Fibroblast of the conjunctiva (primary cell): ENCODE data around the gene KRTAP10-11.
"Not testable (repeated sequence)": the region's sequence is repeated elsewhere in the genome, so short reads cannot be mapped to it uniquely, and the experiment has no call there.

Experiments
- DNase-seq: peaks from one replicate; pipeline ENCODE4 v3.0.0-alpha.2; 2010; ENCODE audit warnings: low read depth

Gene KRTAP10-11

GRCh38 chr21:44638506-44639330, 7.5 kb upstream of the KRTAP10-11 start:
- DNase-seq = not testable (repeated sequence)

DNA sequence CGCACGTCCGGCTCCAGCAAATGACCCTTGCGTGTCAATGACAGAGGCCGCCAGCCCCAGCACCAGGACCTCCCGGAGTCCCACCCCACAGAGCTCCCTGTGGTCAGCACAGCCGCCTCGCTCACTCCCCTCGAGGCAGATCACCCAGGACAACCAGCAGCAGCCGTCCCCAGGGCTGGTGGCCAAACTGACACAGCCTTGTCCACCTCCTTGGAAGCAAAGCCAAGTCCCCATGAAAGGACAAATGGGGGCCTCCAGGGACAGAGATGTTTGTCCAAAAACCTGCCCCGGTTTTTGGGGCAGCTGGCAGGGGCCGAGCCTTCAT, 6.9 kb upstream of the KRTAP10-11 start:
- DNase-seq = no peak

GRCh38 chr21:44640761-44641160, 5.5 kb upstream of the KRTAP10-11 start:
- no peak for DNase-seq

DNA sequence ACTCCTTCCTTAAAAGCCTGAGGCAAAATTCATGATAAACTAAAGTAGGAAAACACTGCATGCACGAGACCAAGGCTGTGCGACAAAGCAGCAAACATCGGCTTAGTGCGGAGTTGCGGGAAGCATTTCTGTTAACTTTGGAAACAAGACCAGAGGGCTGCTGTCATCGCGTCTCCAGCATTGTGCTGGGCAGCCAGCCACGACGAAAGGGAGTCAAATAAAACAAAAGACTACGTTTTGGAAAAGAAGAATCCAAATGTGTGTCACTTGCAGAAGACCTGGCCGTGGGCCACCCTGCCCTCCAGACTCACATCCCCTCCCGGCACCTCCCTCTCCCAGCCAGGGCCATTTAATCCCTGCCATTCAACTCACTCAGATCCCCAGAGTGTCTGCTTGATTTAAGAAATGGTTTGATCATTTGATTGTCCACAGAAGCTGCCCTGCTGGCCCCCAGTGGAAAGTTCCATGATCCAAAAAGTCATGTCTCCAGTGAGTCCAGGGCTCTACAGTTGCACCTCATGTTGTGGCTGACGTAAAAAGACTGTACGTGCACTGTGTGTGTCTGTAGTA, 2.4 kb upstream of the KRTAP10-11 start:
- DNase-seq = no peak

GRCh38 chr21:44644878-44645277, 1.3 kb upstream of the KRTAP10-11 start:
- no peak for DNase-seq

GRCh38 chr21:44647222-44647552, 973 bp downstream of the KRTAP10-11 start:
- DNase-seq = no peak

- DNase-seq = no peak
These were observed 2.5 kb downstream of the KRTAP10-11 start for GRCh38 chr21:44648557-44649311.

DNA sequence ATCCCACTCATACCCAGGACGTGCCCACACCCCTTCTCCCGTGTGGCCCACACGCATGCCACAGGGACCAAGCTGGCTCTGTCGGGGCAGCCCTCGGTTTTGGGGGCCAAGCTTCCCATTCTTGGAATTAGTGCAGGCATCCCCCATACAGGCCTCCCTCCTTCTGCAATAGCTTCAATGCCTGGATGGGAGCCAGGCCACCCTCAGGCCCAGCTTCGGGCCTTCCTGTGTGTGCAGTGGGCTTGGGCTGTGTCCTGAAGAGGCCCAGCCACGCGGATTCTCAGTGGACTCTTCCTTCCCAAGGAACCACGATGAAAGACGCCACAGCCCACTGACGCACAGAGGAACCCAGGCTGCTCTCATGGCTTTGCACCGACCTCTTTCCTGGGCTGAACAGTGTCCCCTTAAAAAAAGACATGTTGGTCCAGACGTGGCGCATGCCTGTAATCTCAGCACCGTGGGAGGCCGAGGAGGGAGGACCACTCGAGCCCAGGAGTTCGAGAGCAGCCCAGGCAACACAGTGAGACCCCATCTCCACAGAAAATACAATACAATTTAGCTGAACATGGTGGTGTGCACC, 3.4 kb downstream of the KRTAP10-11 start:
- DNase-seq = no peak

GRCh38 chr21:44650265-44650972, 4.2 kb downstream of the KRTAP10-11 start:
- no peak for DNase-seq

GRCh38 chr21:44650973-44651675, 4.9 kb downstream of the KRTAP10-11 start:
- DNase-seq = no peak

DNA sequence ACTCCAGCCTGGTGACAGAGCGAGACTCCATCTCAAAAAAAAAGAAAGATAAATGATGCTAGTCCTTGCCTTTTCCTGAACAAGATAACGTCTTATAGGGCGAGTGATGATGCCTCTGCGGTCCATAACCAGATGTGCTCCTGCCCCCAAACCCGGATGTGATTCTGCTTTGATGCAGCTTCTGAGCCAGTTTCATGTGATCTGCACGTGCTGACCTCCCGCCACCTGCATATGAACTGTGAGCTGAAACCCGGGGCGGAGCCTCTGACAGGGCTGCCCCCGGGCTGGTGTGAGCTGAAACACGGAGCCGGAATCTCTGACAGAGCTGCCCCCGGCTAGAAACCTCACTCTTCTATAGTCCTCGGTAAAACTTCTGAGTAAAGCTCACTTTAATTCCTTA, 6.9 kb downstream of the KRTAP10-11 start:
- no peak for DNase-seq

DNA sequence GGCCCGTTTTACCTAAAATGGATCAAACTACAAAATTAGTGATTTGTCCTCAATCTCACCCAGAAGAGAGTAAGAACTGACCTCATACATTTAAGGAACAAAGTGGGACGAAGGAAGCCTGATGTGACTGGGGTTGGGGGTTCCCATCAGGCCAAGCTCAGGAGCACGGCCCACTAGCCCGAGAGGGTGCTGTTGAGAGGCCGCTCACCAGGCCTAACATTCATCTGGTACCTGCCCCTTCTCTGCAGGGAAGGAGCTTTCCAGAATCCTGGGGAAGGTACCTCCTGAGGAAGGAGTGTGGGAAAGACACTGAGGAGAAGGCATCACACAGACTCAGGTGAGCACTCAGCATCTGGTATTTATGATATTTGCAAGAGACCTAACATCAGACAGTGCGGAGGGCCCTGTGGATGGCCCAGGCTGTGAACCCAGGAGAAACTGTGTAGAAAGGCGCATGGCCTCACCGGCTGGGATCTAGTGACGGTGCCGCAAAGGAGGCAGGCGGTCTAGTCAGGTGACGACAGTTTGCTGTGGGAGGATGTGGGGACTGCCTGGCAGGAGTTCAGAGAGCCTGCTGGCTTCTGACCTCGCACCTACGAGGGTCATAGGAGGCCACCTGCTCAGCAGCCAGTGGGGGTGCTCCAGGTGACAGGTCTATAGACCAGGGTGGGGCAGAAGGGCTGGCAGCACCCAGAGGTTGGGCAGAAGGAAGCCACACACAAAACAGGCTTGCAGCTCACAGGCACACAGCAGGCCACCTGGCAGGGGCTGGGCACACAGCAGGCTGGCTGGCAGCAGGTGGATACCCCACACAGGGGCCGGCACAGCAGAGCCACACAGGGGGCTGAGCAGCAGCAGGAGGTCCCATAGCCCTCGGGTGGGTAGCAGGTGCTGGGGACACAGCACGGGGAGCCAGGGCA, 7.7 kb downstream of the KRTAP10-11 start:
- DNase-seq = no peak

- DNase-seq = no peak
These were observed 8.5 kb downstream of the KRTAP10-11 start, which contains the start of gene KRTAP12-4 for GRCh38 chr21:44654576-44655175. Gene KRTAP12-4, minus strand, starts transcription at chr21:44654659. Its CDS starts 45 bp downstream, at chr21:44654614.

DNA sequence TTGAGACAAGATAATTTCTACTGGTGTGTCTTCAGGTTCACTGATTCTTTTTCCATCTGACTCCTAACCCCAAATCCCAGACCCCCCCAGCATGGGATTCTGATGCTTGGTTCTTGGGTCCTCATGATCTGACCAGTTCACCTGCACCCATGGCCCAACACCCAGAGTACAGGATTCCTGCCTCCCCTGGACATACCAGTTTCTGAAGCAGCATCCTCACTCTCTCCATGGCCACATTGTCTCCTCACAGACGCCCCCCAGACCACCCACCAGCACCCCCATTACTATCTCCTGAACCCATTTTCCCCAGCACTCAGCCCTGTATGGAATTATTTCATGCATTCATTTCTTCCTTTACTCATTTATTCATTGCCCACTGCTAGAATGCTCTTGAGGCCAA, 10.7 kb downstream of the KRTAP10-11 start:
- no peak for DNase-seq

- DNase-seq = no peak
These were observed 11.7 kb downstream of the KRTAP10-11 start, which contains the start of gene KRTAP12-3 for GRCh38 chr21:44657635-44658540. Gene KRTAP12-3, plus strand, starts transcription at chr21:44657932. Its CDS starts 48 bp downstream, at chr21:44657980.

- no peak for DNase-seq
These were observed 12.3 kb downstream of the KRTAP10-11 start for GRCh38 chr21:44658541-44658910.

DNA sequence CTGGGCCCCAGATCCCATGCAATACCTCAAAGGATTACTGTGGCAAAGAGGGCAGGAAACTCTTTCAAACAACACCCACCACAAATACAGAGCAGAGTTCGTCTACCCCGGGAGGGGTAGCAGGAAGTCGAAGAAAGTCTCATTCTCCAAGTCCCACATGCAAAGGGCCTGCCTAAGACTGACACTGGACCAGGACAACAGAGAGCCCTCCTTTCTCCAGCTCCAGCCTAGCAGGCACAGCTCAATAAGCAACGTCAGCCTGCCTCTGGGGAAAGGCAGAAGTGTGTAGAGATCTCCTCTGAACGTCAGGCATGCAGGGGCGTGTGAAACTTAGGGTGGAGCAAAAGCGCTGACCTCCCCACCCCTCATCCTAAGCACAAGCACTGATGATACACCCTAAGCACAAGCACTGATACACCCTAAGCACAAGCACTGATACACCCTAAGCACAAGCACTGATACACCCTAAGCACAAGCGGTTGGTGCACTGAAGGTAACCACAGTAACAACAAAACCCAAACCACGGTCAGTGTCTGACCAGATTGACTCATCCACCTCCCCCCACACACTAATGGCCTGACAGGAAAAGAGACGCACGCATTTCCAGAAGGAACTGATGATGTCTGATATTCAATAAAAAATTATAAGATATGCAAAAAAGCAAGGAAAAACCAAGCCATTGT, 12.8 kb downstream of the KRTAP10-11 start:
- DNase-seq = no peak

GRCh38 chr21:44661567-44661966, 15.4 kb downstream of the KRTAP10-11 start:
- not testable (repeated sequence) for DNase-seq
